NCI-H82 treated with DMSO at 0.1 percent for 48 hours (cell line): ENCODE results near the gene TSSK6.
"Not testable (repeated sequence)": the region's sequence is repeated elsewhere in the genome, so short reads cannot be mapped to it uniquely, and the experiment has no call there.

Experiments
- DNase-seq: peaks from one replicate; lab custom pipeline; 2025; ENCODE audit not compliant: unreplicated experiment; lab: John Stamatoyannopoulos, UW

The TSSK6 gene

GRCh38 chr19:19488875-19489690, 26.3 kb downstream of the TSSK6 start:
- DNase-seq, result no peak

- no peak for DNase-seq
Measured at GRCh38 chr19:19487950-19488874, 27.1 kb downstream of the TSSK6 start.

GRCh38 chr19:19487077-19487949, 28.0 kb downstream of the TSSK6 start:
- DNase-seq, result no peak

GRCh38 chr19:19486343-19487076, 28.8 kb downstream of the TSSK6 start:
- no peak for DNase-seq

GRCh38 chr19:19485998-19486290, 29.4 kb downstream of the TSSK6 start:
- DNase-seq, result no peak

GRCh38 chr19:19485161-19485997, 30.0 kb downstream of the TSSK6 start:
- DNase-seq, result no peak

- DNase-seq, result no peak
Measured at GRCh38 chr19:19482809-19483596, 32.3 kb downstream of the TSSK6 start.

- no peak for DNase-seq
Measured at GRCh38 chr19:19480688-19481087, 34.7 kb downstream of the TSSK6 start.

GRCh38 chr19:19477705-19478383, 37.5 kb downstream of the TSSK6 start:
- no peak for DNase-seq

- no peak for DNase-seq
Measured at GRCh38 chr19:19475849-19476828, 39.2 kb downstream of the TSSK6 start.

- DNase-seq, result no peak
Measured at GRCh38 chr19:19475015-19475765, 40.2 kb downstream of the TSSK6 start.

- not testable (repeated sequence) for DNase-seq
Measured at GRCh38 chr19:19472106-19472505, 43.2 kb downstream of the TSSK6 start.

- DNase-seq, result no peak
Measured at GRCh38 chr19:19471682-19472081, 43.7 kb downstream of the TSSK6 start.

- no peak for DNase-seq
Measured at GRCh38 chr19:19470579-19470978, 44.8 kb downstream of the TSSK6 start.

- no peak for DNase-seq
Measured at GRCh38 chr19:19468424-19469050, 46.8 kb downstream of the TSSK6 start.

- no peak for DNase-seq
Measured at GRCh38 chr19:19466201-19466600, 49.1 kb downstream of the TSSK6 start.
